HG02798 (cell line): Measurements from ENCODE around the gene CPSF3.

Experiments used
- ATAC-seq: cut with Tn5 transposase; IDR thresholded peaks from one replicate; pipeline ENCODE4 v1.9.1; 2021; ENCODE audit warnings: mild to moderate bottlenecking; ENCODE audit not compliant: unreplicated experiment, poor library complexity

The CPSF3 gene

DNA sequence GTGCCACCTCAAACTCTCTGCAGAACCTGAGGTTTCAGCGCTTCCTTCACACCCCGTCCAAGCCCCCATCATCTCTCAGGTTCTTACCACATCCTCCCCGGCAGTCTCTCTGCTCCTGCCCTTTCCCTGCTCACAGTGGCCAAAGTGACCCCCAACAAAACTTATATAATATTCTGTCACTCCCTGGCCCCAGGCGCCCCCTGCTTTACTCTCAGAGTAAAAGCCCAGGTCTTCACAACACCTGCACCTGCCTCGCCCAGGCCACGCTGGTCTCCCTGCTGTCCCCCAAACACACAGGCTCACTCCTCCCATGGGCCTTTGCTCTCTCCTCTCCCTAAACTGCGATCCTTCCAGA, 6.5 kb upstream of the CPSF3 start:
- ATAC-seq = no peak

DNA sequence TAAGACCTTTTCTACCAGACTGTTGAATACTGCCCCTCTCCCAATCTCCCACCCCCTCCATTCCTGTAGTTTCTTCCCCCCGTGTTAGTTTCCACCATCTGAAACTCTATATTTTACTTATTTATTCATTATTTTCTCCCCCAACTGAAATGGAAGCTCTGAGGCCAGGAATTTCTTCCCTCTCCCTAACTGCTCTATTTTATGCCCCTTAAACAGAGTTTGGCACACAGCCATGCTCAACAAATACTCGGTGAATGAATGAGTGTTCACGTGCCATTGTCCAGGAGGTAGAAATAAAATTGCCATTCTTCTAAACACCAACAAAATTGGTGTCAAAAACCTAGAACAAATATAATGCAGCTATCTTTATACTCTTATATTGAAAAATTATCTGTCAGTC, 5.7 kb upstream of the CPSF3 start:
- no peak for ATAC-seq

GRCh38 chr2:9418746-9419145, 4.7 kb upstream of the CPSF3 start:
- no peak for ATAC-seq

GRCh38 chr2:9419541-9419940, 3.9 kb upstream of the CPSF3 start:
- ATAC-seq = no peak

DNA sequence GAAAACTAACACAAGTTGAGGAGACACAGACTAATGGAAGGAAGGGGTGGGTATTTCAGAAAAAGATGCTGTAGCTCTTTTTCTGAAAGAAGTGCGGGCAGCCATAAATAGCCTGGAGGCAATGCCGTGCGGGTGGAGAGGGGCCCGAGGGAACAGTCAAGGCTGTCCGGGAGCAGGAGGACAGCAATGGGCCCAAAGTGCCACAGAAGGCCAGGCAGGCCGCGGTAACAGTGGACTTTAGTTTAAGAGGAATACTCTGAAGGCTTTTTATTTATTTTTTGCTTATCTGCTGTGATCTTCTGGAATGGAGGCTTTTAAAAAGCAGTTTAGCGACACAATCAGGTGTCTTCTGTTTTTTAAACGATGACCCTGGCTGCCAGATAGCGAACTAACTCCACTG, 3.0 kb upstream of the CPSF3 start:
- ATAC-seq = no peak

DNA sequence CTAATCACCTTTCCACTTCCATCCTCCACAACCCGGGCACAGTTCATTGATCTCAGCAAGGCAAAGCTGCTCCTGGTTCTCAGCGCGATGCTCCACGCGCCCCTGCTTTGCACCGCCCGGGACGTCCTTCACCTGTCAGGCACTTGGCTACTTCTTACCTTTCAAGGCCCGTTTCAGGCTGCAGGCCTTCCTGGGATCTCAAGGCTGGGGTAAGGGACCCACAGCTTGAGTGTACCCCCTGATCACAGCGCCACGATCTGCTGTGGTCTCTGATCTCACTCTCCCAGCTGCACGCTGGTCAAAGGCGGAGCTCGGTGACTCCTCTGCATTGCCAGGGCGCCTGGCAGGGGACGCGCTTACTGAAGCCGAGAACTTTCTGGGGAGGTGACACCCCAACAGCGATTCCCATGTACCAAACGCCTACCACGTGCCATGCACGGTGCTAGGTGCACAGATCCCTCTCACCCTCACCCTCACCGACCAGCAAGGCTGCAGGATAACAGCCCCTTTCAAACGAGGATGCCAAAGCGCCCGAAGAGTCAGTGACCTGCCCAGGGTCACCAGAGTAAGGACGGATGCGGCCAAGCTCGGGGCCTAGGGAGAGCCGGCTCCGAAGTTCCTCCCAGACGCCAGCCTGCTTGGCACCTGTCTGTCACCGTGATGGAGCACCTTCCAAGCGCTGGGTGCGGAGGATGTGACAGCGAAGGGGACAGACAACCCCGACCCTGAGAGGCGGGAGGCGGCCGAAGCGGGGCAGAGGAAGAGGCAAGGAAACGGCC, 944 bp upstream of the CPSF3 start:
- ATAC-seq = peak; percentile 34

DNA sequence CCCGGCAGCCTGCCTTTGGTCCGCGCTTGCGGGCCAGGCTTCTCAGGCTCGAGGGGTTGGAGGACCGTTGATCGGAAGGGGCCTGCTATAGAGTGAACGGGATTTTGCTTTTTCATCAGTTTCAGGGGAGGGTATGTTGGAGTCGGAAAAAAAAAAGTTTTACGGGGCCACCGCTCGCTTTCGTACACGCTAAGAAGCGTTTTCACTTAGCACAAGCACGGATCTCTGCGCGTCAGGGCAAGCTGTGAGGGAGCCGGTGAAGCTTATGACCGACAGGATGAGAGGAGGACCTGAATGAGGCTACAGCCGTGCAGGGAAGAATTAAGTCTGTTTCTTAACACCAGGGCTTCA, 443 bp downstream of the CPSF3 start:
- peak; percentile 1 for ATAC-seq

- ATAC-seq = no peak
These were observed 1.2 kb downstream of the CPSF3 start for GRCh38 chr2:9424447-9425164.

- ATAC-seq = no peak
These were observed 5.6 kb downstream of the CPSF3 start for GRCh38 chr2:9428965-9429577.

DNA sequence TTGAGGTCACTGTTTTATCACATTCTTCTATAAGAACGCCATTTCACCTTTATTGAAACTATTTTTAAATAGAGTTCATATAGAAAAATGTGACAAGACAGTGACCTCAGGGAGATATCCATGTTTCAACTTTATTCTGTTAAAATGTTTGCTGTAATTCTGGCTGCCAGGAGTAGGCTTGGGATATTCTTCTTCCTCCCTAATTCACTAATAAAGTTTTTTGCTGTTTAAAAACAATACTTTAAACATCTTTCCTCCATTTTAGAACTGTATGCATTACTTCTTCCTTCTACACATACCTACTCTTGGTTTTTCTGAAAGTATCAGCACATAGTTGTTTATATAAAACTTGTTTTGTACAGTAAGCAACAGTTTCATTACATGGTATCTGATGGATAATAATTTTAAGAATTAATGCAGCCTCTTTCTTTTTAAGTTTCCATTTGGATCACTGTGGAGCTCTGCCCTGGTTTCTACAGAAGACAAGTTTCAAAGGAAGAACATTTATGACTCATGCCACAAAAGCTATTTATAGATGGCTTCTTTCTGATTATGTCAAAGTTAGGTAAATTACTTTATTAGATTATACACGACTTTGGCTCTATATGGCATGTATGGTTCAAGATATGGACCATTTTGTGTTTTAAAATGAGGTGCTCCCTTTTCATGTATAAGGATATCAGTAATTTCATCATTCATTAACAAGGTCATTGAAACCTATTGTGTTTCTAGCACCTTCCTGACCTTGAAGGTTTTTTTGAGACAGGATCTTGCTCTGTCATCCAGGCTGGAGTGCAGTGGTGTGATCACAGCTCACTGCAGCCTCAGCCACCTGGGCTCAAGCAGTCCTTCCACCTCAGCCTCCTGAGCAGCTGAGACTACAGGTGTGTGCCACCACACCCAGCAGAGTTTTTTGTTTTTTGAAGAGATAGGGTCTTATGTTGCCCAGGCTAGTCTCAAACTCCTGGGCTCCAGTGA, 7.2 kb downstream of the CPSF3 start:
- ATAC-seq = no peak

DNA sequence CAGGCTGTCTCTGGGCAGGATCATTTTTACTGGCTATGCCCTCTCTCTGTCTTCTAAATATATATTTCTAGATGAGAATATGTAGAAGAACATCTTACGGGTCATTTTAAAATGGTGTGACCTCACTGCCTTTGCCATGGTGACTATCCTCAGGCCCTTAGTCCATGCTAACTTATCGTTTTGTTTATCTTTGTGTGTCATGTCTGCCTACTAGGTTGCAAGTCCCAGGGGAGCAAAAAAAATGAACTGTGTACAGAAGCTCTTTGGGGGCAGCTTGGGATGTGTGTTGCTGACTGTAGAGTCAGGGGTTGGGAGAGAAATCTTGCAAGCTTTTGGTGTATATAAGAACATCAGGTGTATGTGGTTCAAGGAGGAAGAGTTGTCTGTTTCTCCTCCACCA, 11.0 kb downstream of the CPSF3 start:
- no peak for ATAC-seq

DNA sequence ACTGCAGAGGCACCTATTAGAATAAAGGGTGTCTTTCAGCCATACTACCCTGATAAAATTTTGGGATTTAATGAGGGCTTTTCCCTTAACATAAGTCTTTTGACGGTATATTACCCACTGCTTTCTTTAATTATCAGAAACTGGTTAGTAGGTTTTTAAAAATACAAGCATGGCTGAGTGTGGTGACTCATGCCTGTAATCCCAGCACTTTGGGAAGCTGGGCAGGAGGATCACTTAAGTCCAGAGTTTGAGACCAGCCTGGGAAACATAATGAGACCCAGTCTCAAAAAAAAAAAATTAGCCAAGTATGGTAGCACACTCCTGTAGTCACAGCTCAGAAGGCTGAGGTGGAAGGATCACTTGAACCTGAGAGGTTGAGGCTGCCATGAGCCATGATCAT, 16.1 kb downstream of the CPSF3 start:
- no peak for ATAC-seq

DNA sequence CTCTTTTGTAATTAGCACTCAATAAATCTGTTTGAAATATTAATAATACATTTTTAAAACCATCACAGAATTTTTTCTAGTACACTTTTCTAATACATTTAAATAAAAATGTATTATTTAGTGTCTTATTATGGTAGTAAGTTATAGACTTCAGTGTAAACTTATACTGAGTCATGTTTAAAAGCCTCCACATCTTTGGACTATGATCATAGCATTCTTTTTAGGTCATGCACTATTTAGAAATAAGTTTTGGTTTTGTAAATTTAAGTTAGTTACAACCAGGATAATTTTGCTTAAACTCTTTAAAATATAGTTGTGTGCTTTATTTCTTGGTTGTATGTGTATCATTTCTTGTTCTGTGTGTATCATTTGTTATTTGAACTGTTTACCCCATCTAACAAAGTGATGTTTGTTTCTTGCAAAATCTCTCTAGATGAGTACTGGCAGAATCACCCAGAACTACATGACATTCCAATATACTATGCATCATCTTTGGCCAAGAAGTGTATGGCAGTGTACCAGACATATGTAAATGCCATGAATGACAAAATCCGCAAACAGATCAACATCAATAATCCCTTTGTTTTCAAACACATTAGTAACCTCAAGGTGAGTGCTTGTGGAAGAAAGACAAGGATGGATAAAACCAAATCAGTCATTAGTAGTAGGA, 16.7 kb downstream of the CPSF3 start:
- ATAC-seq = no peak

- no peak for ATAC-seq
These were observed 18.1 kb downstream of the CPSF3 start for GRCh38 chr2:9441556-9441955.

DNA sequence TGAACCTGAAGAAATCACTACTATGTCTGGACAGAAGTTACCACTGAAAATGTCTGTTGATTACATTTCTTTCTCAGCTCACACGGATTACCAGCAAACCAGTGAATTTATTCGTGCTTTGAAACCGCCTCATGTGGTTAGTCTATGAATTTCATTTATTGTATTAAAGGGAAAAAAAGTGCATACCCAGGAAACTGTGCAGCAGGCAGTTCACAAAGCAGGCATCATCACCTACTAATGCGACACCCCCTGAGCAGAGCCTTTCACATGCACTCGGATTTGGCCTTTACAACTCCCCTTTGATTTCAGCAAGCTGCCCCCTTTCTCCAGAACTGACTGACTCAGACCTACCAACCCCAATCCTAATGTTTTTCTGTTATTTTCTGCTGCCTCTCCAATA, 20.1 kb downstream of the CPSF3 start:
- ATAC-seq = no peak

- ATAC-seq = no peak
These were observed 21.6 kb downstream of the CPSF3 start for GRCh38 chr2:9445089-9445488.

GRCh38 chr2:9451231-9451630, 27.8 kb downstream of the CPSF3 start:
- no peak for ATAC-seq

DNA sequence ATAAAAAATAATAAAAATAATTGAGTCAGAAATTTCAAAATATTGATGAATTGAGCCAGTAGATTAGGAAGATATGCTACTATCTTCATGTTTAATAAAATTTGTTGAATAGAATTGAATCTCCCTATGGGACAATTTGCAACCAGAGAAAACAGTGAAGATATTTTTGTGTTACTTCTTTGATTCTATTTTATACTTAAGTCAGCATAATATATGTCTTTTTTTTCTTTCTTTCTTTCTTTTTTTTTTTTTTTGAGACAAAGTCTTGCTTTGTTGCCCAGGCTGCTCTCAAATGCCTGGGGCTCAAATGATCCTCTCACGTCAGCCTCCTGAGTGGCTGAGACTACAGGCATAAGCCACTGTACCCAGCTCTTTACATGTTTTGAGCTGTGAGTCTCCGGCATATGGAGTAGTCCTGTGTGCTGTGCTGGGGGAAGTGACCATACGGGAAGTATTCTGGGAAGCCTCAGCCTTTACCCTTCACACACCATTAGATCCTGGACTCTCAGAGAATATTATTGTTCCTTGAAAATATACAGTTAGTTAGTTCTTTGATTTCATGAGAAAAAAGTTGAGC, 37.1 kb downstream of the CPSF3 start:
- ATAC-seq = no peak

GRCh38 chr2:9461079-9461478, 37.6 kb downstream of the CPSF3 start:
- no peak for ATAC-seq

- no peak for ATAC-seq
These were observed 38.9 kb downstream of the CPSF3 start for GRCh38 chr2:9462313-9462712.
